ENCODE results near the gene LACTBL1.

The LACTBL1 gene

GRCh38 chr1:22944346-22945055, 28.2 kb downstream of the LACTBL1 start:
- no peak for DNase-seq (ENCODE audit: low read depth)

- no peak for DNase-seq (ENCODE audit: low read depth)
Observed at GRCh38 chr1:22941257-22941656, 31.4 kb downstream of the LACTBL1 start.

GRCh38 chr1:22936681-22937080, 36.0 kb downstream of the LACTBL1 start:
- DNase-seq (ENCODE audit: low read depth) = no peak

GRCh38 chr1:22935433-22935832, 37.2 kb downstream of the LACTBL1 start:
- DNase-seq (ENCODE audit: low read depth) = no peak

- DNase-seq (ENCODE audit: low read depth) = no peak
Observed at GRCh38 chr1:22932803-22933470, 39.7 kb downstream of the LACTBL1 start.

GRCh38 chr1:22930240-22930912, 42.3 kb downstream of the LACTBL1 start:
- DNase-seq (ENCODE audit: low read depth) = no peak

- no peak for DNase-seq (ENCODE audit: low read depth)
Observed at GRCh38 chr1:22925111-22925510, 47.6 kb downstream of the LACTBL1 start.

- no peak for DNase-seq (ENCODE audit: low read depth)
Observed at GRCh38 chr1:22922640-22923039, 50.0 kb downstream of the LACTBL1 start.

- DNase-seq (ENCODE audit: low read depth) = no peak
Observed at GRCh38 chr1:22921452-22922126, 51.1 kb downstream of the LACTBL1 start.

- no peak for DNase-seq (ENCODE audit: low read depth)
Observed at GRCh38 chr1:22920734-22921451, 51.8 kb downstream of the LACTBL1 start.

GRCh38 chr1:22920026-22920733, 52.5 kb downstream of the LACTBL1 start:
- no peak for DNase-seq (ENCODE audit: low read depth)

GRCh38 chr1:22919341-22920025, 53.2 kb downstream of the LACTBL1 start:
- no peak for DNase-seq (ENCODE audit: low read depth)

GRCh38 chr1:22918644-22919043, 54.0 kb downstream of the LACTBL1 start:
- DNase-seq (ENCODE audit: low read depth) = no peak

GRCh38 chr1:22917989-22918388, 54.7 kb downstream of the LACTBL1 start:
- no peak for DNase-seq (ENCODE audit: low read depth)

GRCh38 chr1:22916471-22916820, 56.2 kb downstream of the LACTBL1 start:
- DNase-seq (ENCODE audit: low read depth) = no peak

GRCh38 chr1:22915816-22916470, 56.7 kb downstream of the LACTBL1 start:
- DNase-seq (ENCODE audit: low read depth) = no peak

- no peak for DNase-seq (ENCODE audit: low read depth)
Observed at GRCh38 chr1:22915231-22915630, 57.4 kb downstream of the LACTBL1 start.

- no peak for DNase-seq (ENCODE audit: low read depth)
Observed at GRCh38 chr1:22914633-22915217, 57.9 kb downstream of the LACTBL1 start.

GRCh38 chr1:22914156-22914555, 58.5 kb downstream of the LACTBL1 start:
- DNase-seq (ENCODE audit: low read depth) = no peak
